ENCODE measurements around the gene ATP2A1.

DNA sequence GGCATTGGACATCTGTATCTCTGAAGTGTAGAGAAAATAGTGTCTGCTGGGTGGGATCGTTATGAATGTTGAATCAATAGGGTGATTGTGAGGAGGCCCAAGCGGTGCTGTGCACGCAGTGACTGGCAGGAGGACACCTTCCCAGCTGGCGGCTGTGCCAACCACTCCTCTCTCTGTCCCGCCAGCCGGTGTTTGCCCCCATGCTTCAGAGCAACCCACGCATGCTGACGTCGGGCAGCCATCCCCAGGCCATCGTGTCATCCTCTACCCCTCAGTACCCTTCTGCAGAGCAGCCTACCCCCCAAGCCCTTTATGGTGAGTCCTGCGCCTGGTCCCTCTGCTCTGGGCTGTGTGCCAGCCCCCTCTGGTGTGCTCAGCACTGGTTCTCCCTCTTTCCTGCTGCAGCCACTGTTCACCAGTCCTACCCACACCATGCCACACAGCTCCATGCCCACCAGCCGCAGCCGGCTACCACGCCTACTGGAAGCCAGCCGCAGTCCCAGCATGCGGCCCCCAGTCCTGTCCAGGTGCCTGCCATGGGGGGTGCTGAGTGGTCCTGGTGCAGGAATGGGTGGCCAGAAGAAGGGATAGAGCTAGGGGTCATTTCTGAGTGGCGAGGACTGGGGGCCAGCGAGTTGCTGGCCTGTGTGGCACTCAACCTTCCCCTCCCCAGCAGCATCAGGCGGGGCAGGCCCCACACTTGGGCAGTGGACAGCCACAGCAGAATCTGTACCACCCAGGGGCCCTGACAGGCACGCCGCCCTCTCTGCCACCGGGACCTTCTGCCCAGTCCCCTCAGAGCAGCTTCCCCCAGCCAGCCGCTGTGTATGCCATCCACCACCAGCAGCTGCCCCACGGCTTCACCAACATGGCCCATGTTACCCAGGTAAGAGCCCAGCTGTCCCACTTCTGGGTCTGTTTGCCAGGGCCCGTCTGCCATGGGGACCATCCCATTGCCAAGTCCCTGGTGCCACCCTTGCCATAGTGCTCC is 43.1 kb upstream of the ATP2A1 start:
- no peak for TF ChIP-seq CTCF (IDR thresholded peaks at IDR 0.05; ENCODE audit: extremely low read depth in 1 of 2, insufficient read depth in 1 of 2, low read depth in 1 of 2, low read length in 2 of 2)
- TF ChIP-seq EZH2 (IDR thresholded peaks at IDR 0.05; ENCODE audit: borderline replicate concordance, low read depth, low read length, severe bottlenecking) = no peak
